Measurements from ENCODE around the gene HNRNPM.
A peak's percentile ranks its signal among the peaks of the same experiment; 100 is the strongest.
"Not testable (repeated sequence)": the region's sequence is repeated elsewhere in the genome, so short reads cannot be mapped to it uniquely, and the experiment has no call there.

The HNRNPM gene

DNA sequence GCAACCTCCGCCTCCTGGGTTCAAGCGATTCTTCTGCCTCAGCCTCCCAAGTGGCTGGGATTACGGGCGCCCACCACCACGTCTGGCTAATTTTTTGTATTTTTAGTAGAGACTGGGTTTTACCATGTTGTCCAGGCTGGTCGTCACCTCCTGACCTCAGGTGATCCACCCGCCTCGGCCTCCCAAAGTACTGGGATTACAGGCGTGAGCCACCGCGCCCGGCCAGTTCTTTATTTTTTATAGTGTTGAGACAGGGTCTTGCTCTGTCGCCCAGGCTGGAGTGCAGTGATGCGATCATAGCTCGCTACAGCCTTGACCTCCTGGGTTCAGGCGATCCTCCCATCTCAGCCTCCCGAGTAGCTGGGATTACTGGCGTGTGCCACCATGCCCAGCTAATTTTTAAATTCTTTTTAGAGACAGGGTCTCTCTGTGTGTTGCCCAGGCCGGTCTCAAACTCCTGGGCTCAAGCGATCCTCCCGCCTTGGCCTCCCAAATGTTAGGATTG lies 69.8 kb downstream of the HNRNPM start:
- not testable (repeated sequence) for DNase-seq

DNA sequence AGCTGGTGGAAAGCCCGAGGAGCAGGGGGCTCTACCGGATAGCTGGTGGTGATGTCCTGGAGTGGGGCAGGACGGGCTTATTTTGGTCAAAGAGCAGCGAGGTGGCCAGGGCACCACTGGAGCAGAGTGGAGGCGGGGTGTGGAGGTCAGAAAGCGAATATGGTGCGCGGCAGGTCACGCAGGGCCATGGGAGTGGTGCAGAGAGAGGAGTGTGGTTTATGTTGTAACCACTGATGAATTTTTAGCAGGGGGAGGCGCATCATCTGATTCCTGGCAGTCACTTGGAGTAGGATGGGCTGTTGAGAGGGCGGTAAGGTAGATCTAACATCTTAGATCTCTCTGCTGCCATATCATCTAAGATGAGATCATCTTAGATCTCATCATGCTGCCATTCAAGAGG lies 70.5 kb downstream of the HNRNPM start:
- DNase-seq: peak; percentile 61

DNA sequence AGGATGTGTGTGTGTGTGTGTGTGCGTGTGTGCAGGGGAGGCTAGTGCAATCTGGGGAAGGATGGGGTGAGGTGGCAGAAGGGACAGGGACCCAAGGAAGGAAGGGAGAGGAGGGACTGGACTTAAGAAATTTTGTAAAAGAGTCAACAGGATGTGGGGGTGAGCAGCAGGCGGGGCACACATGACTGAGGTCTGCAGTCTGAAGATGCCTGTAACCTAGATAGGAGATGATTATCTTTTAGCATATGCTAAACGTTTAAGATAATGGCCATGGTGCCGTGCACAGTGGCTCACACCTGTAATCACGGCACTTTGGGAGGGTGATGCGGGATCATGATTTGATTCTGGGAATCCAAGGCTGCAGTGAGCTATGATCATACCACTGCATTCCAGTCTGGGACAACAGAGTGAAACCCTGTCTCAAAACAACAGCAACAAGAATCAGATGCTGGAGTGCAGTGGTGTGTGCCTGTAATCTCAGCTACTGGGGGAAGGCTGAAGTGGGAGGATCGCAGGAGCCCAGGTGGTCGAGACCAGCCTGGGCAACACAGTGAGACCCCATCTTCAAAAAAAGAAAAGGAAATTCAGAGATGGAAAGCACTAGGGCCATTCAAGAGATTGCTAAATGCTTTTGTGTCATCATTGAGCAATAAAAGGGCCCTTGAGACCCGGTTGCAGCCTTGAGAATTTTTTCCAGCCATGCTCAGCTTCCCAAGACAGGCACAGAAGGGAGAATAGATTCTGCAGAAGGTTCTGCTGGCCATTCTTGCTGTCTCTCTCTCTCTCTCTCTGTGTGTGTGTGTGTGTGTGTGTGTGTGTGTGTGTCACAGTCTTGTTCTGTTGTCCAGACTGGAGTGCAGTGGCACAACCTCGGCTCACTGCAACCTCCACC lies 73.0 kb downstream of the HNRNPM start:
- DNase-seq: no peak

DNA sequence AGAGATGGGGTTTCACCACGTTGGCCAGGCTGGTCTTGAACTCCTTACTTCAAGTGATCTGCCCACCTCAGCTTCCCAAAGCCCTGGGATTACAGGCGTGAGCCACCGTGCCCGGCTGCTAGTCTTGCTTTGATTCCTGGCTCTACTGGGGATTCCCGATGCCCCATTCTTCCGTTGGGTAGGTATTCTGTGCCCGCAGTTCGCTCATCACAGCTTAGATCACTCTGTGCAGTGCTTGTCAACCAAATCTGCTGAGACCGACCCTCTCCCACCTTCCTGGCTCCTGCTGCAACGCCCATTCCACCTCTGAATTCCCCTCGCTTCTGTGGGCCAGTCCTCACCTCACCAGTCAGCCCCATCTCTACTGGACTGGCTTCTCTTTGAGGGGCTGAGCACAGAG lies 73.8 kb downstream of the HNRNPM start:
- DNase-seq: no peak

DNA sequence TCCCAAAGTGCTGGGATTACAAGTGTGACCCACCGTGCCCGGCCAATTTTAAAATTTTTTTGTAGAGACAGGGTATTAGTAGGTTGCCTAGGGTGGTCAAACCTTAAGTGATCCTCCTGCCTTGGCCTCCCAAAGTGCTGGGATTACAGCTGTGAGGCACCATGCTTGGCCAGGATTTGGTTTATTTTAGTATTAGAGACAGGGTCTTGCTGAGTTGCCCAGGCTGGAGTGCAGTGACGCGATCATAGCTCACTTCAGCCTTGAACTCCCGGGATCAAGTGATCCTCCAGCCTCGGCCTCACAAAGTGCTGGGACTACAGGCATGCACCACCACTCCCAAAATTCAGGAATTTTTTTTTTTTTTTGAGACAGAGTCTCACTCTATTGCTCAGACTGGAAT lies 74.6 kb downstream of the HNRNPM start:
- DNase-seq: no peak

DNA sequence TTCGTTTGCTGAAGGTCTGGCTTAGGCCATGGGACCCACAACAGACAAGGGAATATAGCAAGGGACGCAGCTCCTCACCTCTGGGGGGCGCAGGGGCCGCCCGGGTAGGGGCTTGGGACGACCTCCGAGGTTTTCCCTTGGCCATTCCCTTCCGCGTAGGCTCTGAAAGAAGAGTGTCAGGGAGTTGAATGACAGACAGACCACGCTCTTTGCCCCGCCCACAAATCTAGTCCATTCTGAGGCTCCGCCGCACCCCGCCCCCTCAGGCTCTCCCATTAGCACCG lies 80.6 kb downstream of the HNRNPM start:
- DNase-seq: no peak

DNA sequence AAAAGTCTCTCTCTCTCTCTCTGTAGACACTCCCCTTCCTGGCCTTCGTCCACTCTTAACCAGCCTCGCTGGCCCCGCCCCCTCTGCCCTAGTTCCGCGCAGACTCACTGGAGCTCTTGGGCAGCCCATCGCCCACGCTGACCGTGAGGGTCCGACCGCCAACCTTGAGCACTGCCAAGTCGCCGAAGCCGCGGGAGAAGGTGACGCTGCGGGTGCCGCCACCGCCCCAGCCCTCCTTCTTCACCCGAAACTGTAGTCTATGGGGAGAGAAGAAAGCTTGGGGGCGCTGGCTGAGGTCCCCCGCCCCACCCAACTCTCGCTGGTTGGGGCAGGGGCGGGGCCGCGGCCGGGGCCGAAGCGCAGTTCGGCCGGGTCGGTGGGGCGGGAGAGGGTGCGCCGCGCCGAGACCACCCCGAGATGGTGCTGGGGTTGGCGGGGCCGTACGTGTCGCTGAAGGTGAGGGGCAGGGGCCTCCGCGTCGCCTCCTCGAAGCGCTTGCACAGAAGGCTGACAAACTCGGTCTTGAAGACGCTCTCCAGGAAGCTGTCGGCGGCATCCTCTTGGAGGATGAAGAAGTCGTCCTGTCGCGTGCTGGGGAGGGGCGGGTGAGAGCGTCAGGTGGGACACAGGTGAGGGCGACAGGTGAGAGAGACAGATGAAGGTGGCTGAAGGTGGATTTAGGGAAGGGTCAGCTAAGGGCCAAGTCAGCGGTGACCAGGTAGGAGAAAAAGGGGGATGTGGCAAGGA lies 81.7 kb downstream of the HNRNPM start:
- no peak for DNase-seq

DNA sequence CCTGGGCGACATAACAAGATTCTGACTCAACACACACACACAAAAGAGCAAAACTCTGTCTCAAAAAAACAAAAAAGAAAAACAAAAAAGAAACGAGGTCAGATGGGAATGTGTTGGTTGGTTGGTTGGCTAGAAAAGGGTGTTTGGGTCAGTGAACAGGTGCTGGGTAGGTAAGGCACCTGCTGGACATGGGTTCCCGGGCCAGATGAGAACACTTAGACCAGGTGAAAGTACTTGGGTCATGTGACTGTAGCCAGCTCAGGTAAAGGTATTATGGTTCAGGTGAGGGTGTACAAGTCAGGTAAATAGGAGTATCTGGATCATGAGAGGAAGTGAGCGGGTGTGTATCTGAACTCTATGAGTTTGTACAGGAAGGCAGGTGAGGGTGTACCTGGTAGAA lies 83.7 kb downstream of the HNRNPM start:
- no peak for DNase-seq

DNA sequence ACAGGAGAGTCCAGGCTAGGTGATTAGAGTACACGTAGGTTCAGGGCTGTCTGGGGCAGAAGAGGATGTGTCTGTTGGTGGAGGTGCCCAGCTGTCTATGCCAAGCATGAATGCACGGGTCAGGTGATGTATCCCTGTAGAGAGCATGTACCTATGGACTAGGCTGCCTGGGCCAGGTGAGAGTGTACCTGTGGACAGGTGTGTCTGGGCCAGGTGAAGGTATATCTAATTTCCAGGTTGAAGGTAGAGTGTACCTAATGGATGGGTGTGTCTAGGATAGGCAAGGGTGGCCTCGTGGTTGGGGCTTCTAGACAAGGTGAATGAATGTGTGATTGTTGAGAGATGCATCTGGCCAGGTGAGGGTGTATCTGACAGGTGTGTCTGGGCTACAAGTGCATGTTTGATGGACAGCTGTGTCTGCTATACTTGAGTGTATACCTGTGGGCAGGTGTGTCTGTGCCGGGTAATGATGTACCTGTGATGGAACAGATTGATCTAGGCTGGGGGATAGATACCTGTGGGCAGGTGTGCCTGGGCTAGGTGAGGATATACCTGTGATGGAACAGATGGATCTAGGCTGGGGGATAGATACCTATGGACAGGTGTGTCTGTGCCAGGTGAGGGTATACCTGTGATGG lies 84.7 kb downstream of the HNRNPM start:
- no peak for DNase-seq

DNA sequence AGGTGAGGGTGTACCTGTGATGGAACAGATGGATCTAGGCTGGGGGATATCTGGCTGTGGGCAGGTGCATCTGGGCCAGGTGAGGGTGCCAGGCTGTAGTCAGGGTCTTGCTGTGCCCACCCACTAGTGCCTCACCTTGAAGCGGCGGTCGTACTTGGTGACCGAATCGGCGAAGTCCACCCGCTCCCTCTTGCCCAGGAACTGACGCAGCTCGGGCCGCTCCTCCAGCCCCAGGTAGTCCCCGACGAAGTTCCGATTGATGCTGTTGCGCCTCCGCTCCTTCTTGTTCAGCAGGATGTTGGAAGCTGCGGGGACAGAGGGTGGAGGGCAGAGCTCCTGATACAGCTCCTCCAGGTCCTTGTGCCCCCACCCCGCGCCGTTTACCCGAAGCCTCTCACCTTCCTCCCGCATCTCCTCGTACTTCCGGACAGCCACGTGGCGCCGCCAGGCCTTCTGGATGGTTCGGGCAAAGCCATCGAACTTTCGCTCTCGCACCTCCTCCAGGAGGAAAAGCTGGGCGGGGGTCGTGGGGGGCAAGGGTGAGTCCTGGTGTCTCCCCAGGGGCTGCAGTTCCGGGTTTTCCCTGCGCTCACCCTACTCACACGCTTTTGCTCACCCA lies 85.4 kb downstream of the HNRNPM start:
- DNase-seq: no peak

DNA sequence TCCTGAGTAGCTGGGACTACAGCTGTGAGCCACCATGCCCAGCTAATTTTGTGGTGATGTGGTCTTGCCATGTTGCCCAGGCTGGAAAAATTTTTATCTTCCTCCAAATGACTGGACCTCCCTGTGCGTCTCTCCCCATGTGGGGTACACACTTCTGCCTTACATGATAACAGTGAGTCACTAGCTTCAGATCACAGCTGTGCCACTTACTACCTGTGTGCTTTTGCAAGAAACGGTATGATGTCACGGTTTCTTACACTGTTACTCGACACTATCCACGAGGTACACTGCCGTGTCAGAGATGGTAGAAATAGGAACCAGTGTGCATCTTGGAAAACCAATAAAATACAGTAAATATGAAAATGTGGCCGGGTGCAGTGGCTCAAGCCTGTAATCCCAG lies 86.7 kb downstream of the HNRNPM start:
- no peak for DNase-seq

DNA sequence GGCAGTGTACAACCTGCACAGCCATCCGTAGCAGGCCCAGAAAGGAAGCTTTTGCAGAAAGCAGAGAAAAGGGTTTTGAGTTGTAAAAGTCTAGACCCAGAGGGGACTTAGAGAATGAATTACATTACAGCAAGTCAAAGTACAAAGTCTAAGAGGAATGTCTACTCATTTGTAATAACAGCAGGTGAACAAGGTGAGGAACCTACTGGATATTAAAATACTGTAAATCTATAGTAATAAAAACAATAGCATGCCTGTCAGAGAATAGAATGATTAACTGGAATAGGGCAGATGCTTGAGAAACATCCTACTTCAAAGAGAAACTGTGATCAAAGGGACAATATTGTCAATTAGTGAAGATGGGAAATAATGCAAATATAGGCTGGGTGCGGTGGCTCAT lies 87.5 kb downstream of the HNRNPM start:
- DNase-seq: no peak

DNA sequence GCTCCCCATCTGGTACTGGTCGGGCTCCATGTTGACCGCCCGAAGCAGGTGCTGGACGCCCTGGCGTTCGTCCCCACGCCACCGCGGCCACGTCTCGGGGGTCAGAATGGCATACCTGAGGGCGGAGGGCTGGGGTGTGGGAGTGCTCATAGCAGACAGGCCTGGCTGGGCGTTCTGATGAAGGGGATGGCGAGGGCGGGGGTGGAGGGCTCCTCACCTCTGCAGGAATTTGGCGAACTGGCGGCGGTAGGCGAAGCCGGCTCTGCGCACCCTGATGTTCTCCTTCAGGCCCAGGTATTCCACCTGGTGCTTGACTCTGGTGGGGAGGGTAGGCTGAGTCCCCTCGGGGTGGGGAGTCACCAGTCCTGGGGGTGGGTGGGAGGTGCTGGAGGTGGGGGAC lies 91.5 kb downstream of the HNRNPM start:
- no peak for DNase-seq

DNA sequence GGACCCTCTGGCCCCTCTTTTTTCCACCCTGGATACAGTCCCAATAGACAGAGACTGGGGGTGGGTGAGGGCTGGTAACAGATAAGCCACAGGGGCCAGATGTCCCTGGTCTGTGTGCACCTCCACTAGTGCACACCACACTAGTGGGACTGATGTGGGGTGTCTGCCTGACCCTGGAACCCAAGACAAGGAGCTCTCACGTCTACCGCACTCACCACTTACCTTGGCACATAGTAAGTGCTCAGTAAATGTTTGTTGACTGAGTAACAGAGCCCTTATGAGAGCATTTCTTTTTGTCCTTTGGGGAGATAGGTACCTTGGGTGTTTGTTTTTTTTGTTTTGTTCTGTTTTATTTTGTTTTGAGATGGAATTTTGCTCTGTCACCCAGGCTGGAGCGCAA lies 92.3 kb downstream of the HNRNPM start:
- no peak for DNase-seq
